LNCaP clone FGC (cell line): Measurements from ENCODE around the gene DAAM1.

ENCODE experiments used
- DNase-seq: peaks from one replicate; pipeline ENCODE4 v3.0.0-alpha.2; 2011; ENCODE audit warnings: low read depth
- H3K4me3 ChIP-seq: 2 replicates; pipeline ENCODE4 v1.5.1; 2011; ENCODE audit warnings: mild to moderate bottlenecking, low read depth, low read length, control low read depth
- CTCF ChIP-seq: IDR thresholded peaks from 2 replicates; pipeline ENCODE4 v1.5.1; 2012; ENCODE audit warnings: mild to moderate bottlenecking; ENCODE audit not compliant: control insufficient read depth, insufficient read depth; ENCODE audit errors: extremely low read depth

The DAAM1 gene

GRCh38 chr14:59344016-59344415 is 155.5 kb downstream of the DAAM1 start:
- TF ChIP-seq CTCF = no peak
- no peak for DNase-seq
- H3K4me3 ChIP-seq = no peak overlapping the region

GRCh38 chr14:59344691-59345455 is 156.4 kb downstream of the DAAM1 start:
- no peak for DNase-seq
- no peak for TF ChIP-seq CTCF
- H3K4me3 ChIP-seq = no peak overlapping the region

GRCh38 chr14:59346329-59346728 is 157.9 kb downstream of the DAAM1 start:
- no peak for DNase-seq
- no peak for TF ChIP-seq CTCF
- no peak overlapping the region for H3K4me3 ChIP-seq

- no peak for TF ChIP-seq CTCF
- DNase-seq = no peak
These were observed 158.5 kb downstream of the DAAM1 start for GRCh38 chr14:59346796-59347510.

GRCh38 chr14:59347511-59347900 is 159.0 kb downstream of the DAAM1 start:
- TF ChIP-seq CTCF = no peak
- H3K4me3 ChIP-seq = no peak overlapping the region
- no peak for DNase-seq

More at GRCh38 chr14:59346796-59347510, 158.5 kb downstream of the DAAM1 start:
- no peak overlapping the region for H3K4me3 ChIP-seq

- no peak overlapping the region for H3K4me3 ChIP-seq
- DNase-seq = no peak
- TF ChIP-seq CTCF = no peak
These were observed 159.4 kb downstream of the DAAM1 start for GRCh38 chr14:59347915-59348314.

- TF ChIP-seq CTCF = no peak
- H3K4me3 ChIP-seq = no peak overlapping the region
- no peak for DNase-seq
These were observed 160.8 kb downstream of the DAAM1 start for GRCh38 chr14:59349258-59349701.
